Smooth muscle cell (in vitro differentiated cells): ENCODE results near the gene P2RY6. TPM values are rescaled to one million over a fixed set of nuclear protein-coding genes. Genes with fewer than 3 reads are reported as not detected.

Experiments used
- DNase-seq: peaks from one replicate; lab custom pipeline; 2025; ENCODE audit not compliant: unreplicated experiment; lab: John Stamatoyannopoulos, UW
- H2AFZ ChIP-seq: fragments of 200-600 bp; sonication (generic); 2 replicates; pipeline ENCODE4 v1.6.0; 2016; ENCODE audit warnings: antibody characterized with exemption, low read depth, mild to moderate bottlenecking
- H3F3A ChIP-seq: fragments of 200-600 bp; sonication (generic); 2 replicates; pipeline ENCODE4 v1.6.0; 2017; ENCODE audit warnings: antibody characterized with exemption, low read depth
- H3K27ac ChIP-seq: fragments of 200-600 bp; sonication (generic); 2 replicates; pipeline ENCODE4 v1.5.1; 2016; ENCODE audit warnings: low read depth, mild to moderate bottlenecking
- H3K27me3 ChIP-seq: fragments of 200-600 bp; sonication (generic); 2 replicates; pipeline ENCODE4 v1.6.1; 2016; ENCODE audit warnings: low read depth, mild to moderate bottlenecking
- H3K36me3 ChIP-seq: fragments of 200-600 bp; sonication (generic); 2 replicates; pipeline ENCODE4 v1.5.1; 2016; ENCODE audit warnings: low read depth
- H3K4me1 ChIP-seq: fragments of 200-600 bp; sonication (generic); 2 replicates; pipeline ENCODE4 v1.5.1; 2016; ENCODE audit warnings: low read depth
- H3K4me2 ChIP-seq: fragments of 200-600 bp; sonication (generic); 2 replicates; pipeline ENCODE4 v1.6.0; 2016; ENCODE audit warnings: mild to moderate bottlenecking
- H3K4me3 ChIP-seq: fragments of 200-600 bp; sonication (generic); 2 replicates; pipeline ENCODE4 v1.5.1; 2016; ENCODE audit warnings: mild to moderate bottlenecking
- H3K79me2 ChIP-seq: fragments of 200-600 bp; sonication (generic); 2 replicates; pipeline ENCODE4 v1.6.0; 2016; ENCODE audit warnings: low read depth, mild to moderate bottlenecking
- H3K9ac ChIP-seq: fragments of 200-600 bp; sonication (generic); 2 replicates; pipeline ENCODE4 v1.6.0; 2016; ENCODE audit warnings: low read depth
- H3K9me3 ChIP-seq: fragments of 200-600 bp; sonication (generic); replicated peaks from 2 replicates; pipeline ENCODE4 v1.5.1; 2016; ENCODE audit warnings: low read depth
- H4K20me1 ChIP-seq: fragments of 200-600 bp; sonication (generic); 2 replicates; pipeline ENCODE4 v1.6.0; 2016; ENCODE audit warnings: low read depth
- CTCF ChIP-seq: fragments of 200-600 bp; sonication (generic); IDR thresholded peaks from 2 replicates; pipeline ENCODE4 v1.5.1; 2017; ENCODE audit warnings: borderline replicate concordance, mild to moderate bottlenecking, antibody characterized with exemption; ENCODE audit not compliant: insufficient read depth, poor library complexity, severe bottlenecking
- WGBS: methylation state at CpG from one replicate; pipeline ENCODE4 v1.1.7; 2016; ENCODE audit warnings: low lambda C conversion rate; 5-methylcytosine and 5-hydroxymethylcytosine counted together
- polyA plus RNA-seq: library from polyadenylated mRNA; unstranded; fragments of >200 nt; fragmentation: Nextera tagmentation; extraction: Ambion mirVana; gene quantifications from 2 replicates; pipeline ENCODE4 v1.2.1, GENCODE V29; 2016
- total RNA-seq: library from RNA; depleted of rRNA; stranded (reverse); fragments of >200 nt; gene quantifications from 2 replicates; pipeline ENCODE4 v1.2.3, GENCODE V29; 2014

Gene P2RY6
- total RNA-seq, result 5.0 and 13.8 TPM in 2 replicates
- polyA plus RNA-seq, result 3.7 and 13.6 TPM in 2 replicates

- H3K27ac ChIP-seq, result peak within 1 kb of the TSS; percentile 44
- H2AFZ ChIP-seq, result no peak within 1 kb of the TSS
- no peaks in the 10 kb centered on the region for H3K9me3 ChIP-seq
- H3K4me1 ChIP-seq, result peaks cover 5% of the 10 kb centered on the region
- H3K4me3 ChIP-seq, result no peak within 1 kb of the TSS
- H3K4me2 ChIP-seq, result peak within 1 kb of the TSS; percentile 27
- H3K79me2 ChIP-seq, result no peaks in the 10 kb centered on the region
- no peak for TF ChIP-seq CTCF
- no peaks in the 10 kb centered on the region for H4K20me1 ChIP-seq
- H3K36me3 ChIP-seq, result no peaks in the 10 kb centered on the region
- peaks cover 8% of the 10 kb centered on the region for H3F3A ChIP-seq
- no peaks in the 10 kb centered on the region for H3K27me3 ChIP-seq
- peak within 1 kb of the TSS; percentile 13 for H3K9ac ChIP-seq
- no peak for DNase-seq
- WGBS, result 55% methylated on average over 17 of the region's 17 CpGs
Observed at GRCh38 chr11:73271936-73272679, at the start of gene P2RY6. P2RY6 (plus strand) TSS chr11:73272338; CDS start chr11:73296519, 24,181 bp downstream.

- no peak overlapping the region for H3K27ac ChIP-seq
- H3F3A ChIP-seq, result no peaks in the 10 kb centered on the region
- H3K79me2 ChIP-seq, result no peaks in the 10 kb centered on the region
- H3K4me2 ChIP-seq, result no peak overlapping the region
- TF ChIP-seq CTCF, result no peak
- peaks cover 10% of the 10 kb centered on the region for H3K27me3 ChIP-seq
- no peak for DNase-seq
- no peaks in the 10 kb centered on the region for H4K20me1 ChIP-seq
- H3K9ac ChIP-seq, result no peak overlapping the region
- 80% methylated on average over 10 of the region's 10 CpGs for WGBS
- no peaks in the 10 kb centered on the region for H3K9me3 ChIP-seq
- no peaks in the 10 kb centered on the region for H3K36me3 ChIP-seq
- no peaks in the 10 kb centered on the region for H3K4me1 ChIP-seq
- no peak overlapping the region for H3K4me3 ChIP-seq
- no peak overlapping the region for H2AFZ ChIP-seq
Observed at GRCh38 chr11:73223998-73224730, 48.0 kb upstream of the P2RY6 start.

- H3K4me1 ChIP-seq, result no peaks in the 10 kb centered on the region
- H3K4me3 ChIP-seq, result no peak overlapping the region
- no peak overlapping the region for H3K27ac ChIP-seq
- H3K9me3 ChIP-seq, result no peaks in the 10 kb centered on the region
- 76% methylated on average over 3 of the region's 3 CpGs for WGBS
- no peaks in the 10 kb centered on the region for H3K79me2 ChIP-seq
- H2AFZ ChIP-seq, result no peak overlapping the region
- no peaks in the 10 kb centered on the region for H4K20me1 ChIP-seq
- H3K36me3 ChIP-seq, result no peaks in the 10 kb centered on the region
- no peak for TF ChIP-seq CTCF
- DNase-seq, result no peak
- H3K4me2 ChIP-seq, result no peak overlapping the region
- no peaks in the 10 kb centered on the region for H3F3A ChIP-seq
- H3K27me3 ChIP-seq, result peaks cover under 1% of the 10 kb centered on the region
- no peak overlapping the region for H3K9ac ChIP-seq
Observed at GRCh38 chr11:73225001-73225686, 47.0 kb upstream of the P2RY6 start.
